Endometrium (tissue), 2 donors: ENCODE measurements around the gene CENPM.

Experiments used
- FAIRE-seq: peaks from 2 replicates; lab custom pipeline; 2012; peaks lifted over from hg19 to GRCh38; lab: Jason Lieb, UNC
- donor health status: control.
- donor health status: control.

Gene CENPM

GRCh38 chr22:41946629-41947423, at the start of gene CENPM:
Gene CENPM, minus strand, starts transcription at chr22:41947152. Its CDS starts 76 bp downstream, at chr22:41947076.
- FAIRE-seq: peak; percentile 83

- no peak for FAIRE-seq
Measured at GRCh38 chr22:41995211-41995610, 48.3 kb upstream of the CENPM start.

- FAIRE-seq: no peak
Measured at GRCh38 chr22:41992496-41992895, 45.5 kb upstream of the CENPM start.

- FAIRE-seq: no peak
Measured at GRCh38 chr22:41991111-41991510, 44.2 kb upstream of the CENPM start.

- FAIRE-seq: no peak
Measured at GRCh38 chr22:41989246-41989645, 42.3 kb upstream of the CENPM start.

- no peak for FAIRE-seq
Measured at GRCh38 chr22:41987276-41987675, 40.3 kb upstream of the CENPM start.

GRCh38 chr22:41983513-41984405, 36.8 kb upstream of the CENPM start:
- FAIRE-seq: no peak

GRCh38 chr22:41982865-41983264, 35.9 kb upstream of the CENPM start:
- FAIRE-seq: no peak

GRCh38 chr22:41979423-41980250, 32.7 kb upstream of the CENPM start:
- FAIRE-seq: no peak

- no peak for FAIRE-seq
Measured at GRCh38 chr22:41978732-41979131, 31.8 kb upstream of the CENPM start.

GRCh38 chr22:41976961-41977566, 30.1 kb upstream of the CENPM start:
- no peak for FAIRE-seq

- FAIRE-seq: no peak
Measured at GRCh38 chr22:41976070-41976901, 29.3 kb upstream of the CENPM start.

- FAIRE-seq: no peak
Measured at GRCh38 chr22:41975299-41976069, 28.5 kb upstream of the CENPM start.

GRCh38 chr22:41974691-41975290, 27.8 kb upstream of the CENPM start:
- no peak for FAIRE-seq

- FAIRE-seq: no peak
Measured at GRCh38 chr22:41971431-41971830, 24.5 kb upstream of the CENPM start.

- no peak for FAIRE-seq
Measured at GRCh38 chr22:41970601-41971000, 23.6 kb upstream of the CENPM start.

- FAIRE-seq: no peak
Measured at GRCh38 chr22:41969110-41969646, 22.2 kb upstream of the CENPM start, which contains the start of gene SEPTIN3. Gene SEPTIN3, plus strand, starts transcription at chr22:41969443. Its CDS starts 2,050 bp downstream, at chr22:41971493.

GRCh38 chr22:41968601-41969000, 21.6 kb upstream of the CENPM start:
- no peak for FAIRE-seq

GRCh38 chr22:41966607-41967240, 19.8 kb upstream of the CENPM start:
- FAIRE-seq: no peak
